A673 (cell line): Measurements from ENCODE around the gene KLRK1. TPM values are rescaled to one million over a fixed set of nuclear protein-coding genes. Genes with fewer than 3 reads are reported as not detected.
A peak's percentile ranks its signal among the peaks of the same experiment; 100 is the strongest.

ENCODE experiments used
- BruUV-seq: library from RNA; stranded (reverse); fragments of 400-500 nt; replicated peaks from 2 replicates; lab custom pipeline; 2021; lab: Mats Ljungman, UMichigan
- CTCF ChIA-PET: fragments of 300-600 bp; sonication (Branson Sonifier 250); formaldehyde crosslinking; loops from one replicate; lab custom pipeline; 2022; ENCODE audit warnings: antibody characterized with exemption; lab: Charles Lee
- POLR2A ChIA-PET: fragments of 300-600 bp; sonication (Branson Sonifier 250); formaldehyde crosslinking; loops from one replicate; lab custom pipeline; 2022; ENCODE audit warnings: antibody characterized with exemption; ENCODE audit not compliant: low non-redundant PET; lab: Charles Lee
- DNase-seq: peaks from one replicate; pipeline ENCODE4 v3.0.0-alpha.2; 2015; ENCODE audit warnings: low spot score
- H3K27ac ChIP-seq: fragments of 200-600 bp; sonication (generic); 2 replicates; pipeline ENCODE4 v1.5.1; 2016; ENCODE audit warnings: mixed run types, low read depth, mild to moderate bottlenecking, mixed read lengths, antibody characterized with exemption, low read length; ENCODE audit not compliant: poor library complexity, severe bottlenecking
- H3K27me3 ChIP-seq: fragments of 200-600 bp; sonication (generic); replicated peaks from 2 replicates; pipeline ENCODE4 v1.6.1; 2017; ENCODE audit warnings: mixed run types, low read depth, mild to moderate bottlenecking, mixed read lengths, antibody characterized with exemption, low read length; ENCODE audit not compliant: insufficient read depth, poor library complexity
- H3K36me3 ChIP-seq: fragments of 200-600 bp; sonication (generic); 2 replicates; pipeline ENCODE4 v1.6.1; 2016; ENCODE audit warnings: mixed run types, mild to moderate bottlenecking, mixed read lengths, antibody characterized with exemption, low read length; ENCODE audit not compliant: insufficient read depth, poor library complexity, severe bottlenecking
- H3K4me1 ChIP-seq: fragments of 200-600 bp; sonication (generic); 2 replicates; pipeline ENCODE4 v1.6.1; 2017; ENCODE audit warnings: mixed run types, mild to moderate bottlenecking, mixed read lengths, antibody characterized with exemption, low read length; ENCODE audit not compliant: insufficient read depth, poor library complexity, severe bottlenecking
- H3K4me3 ChIP-seq: fragments of 200-600 bp; sonication (generic); 2 replicates; pipeline ENCODE4 v1.5.1; 2016; ENCODE audit warnings: low read depth, mixed run types, mild to moderate bottlenecking, mixed read lengths, low read length; ENCODE audit not compliant: poor library complexity, severe bottlenecking
- H3K9me3 ChIP-seq: fragments of 200-600 bp; sonication (generic); 2 replicates; pipeline ENCODE4 v1.6.1; 2016; ENCODE audit warnings: mixed run types, low read depth, mild to moderate bottlenecking, mixed read lengths, antibody characterized with exemption, low read length; ENCODE audit not compliant: poor library complexity, severe bottlenecking
- CTCF ChIP-seq: fragments of 300-800, 200-600 bp; sonication (generic); conservative IDR thresholded peaks from 2 replicates; pipeline ENCODE4 v1.5.1; 2017; ENCODE audit warnings: low read depth, mild to moderate bottlenecking, antibody characterized with exemption, low read length, moderate library complexity, mixed read lengths
- EZH2 ChIP-seq: fragments of 200-600 bp; sonication (generic); IDR thresholded peaks from 2 replicates; pipeline ENCODE4 v1.6.1; 2017; ENCODE audit warnings: borderline replicate concordance, low read depth, mild to moderate bottlenecking, mixed read lengths, antibody characterized with exemption, low read length; ENCODE audit not compliant: poor library complexity, severe bottlenecking
- intact Hi-C: fragments of 100-400 bp; cut with micrococcal nuclease; formaldehyde crosslinking; loops from one replicate; pipeline ENCODE4 v1.10.0; 2022; ENCODE audit not compliant: unreplicated experiment
- total RNA-seq: library from RNA; stranded (reverse); gene quantifications from 2 replicates; pipeline ENCODE4 v1.2.3, GENCODE V29; 2021

The KLRK1 gene
- total RNA-seq, 1 experiment from 2014 or later: not detected

- TF ChIP-seq CTCF (no peak), EZH2 (no peak)
- H3K27ac ChIP-seq: peak overlapping the region; percentile 69
- H3K4me1 ChIP-seq: peaks cover 28% of the 10 kb centered on the region
- no peaks in the 10 kb centered on the region for H3K9me3 ChIP-seq
- ChIA-PET CTCF (no interaction called here), POLR2A (no interaction called here)
- peak overlapping the region; percentile 55 for H3K4me3 ChIP-seq
- BruUV-seq: no TSS peak
- no peaks in the 10 kb centered on the region for H3K36me3 ChIP-seq
- H3K27me3 ChIP-seq: no peaks in the 10 kb centered on the region
- intact Hi-C loops: no loop called here
- peak; percentile 48 for DNase-seq
Measured at GRCh38 chr12:10363914-10364814, 25.7 kb downstream of the KLRK1 start.

- Histone ChIP-seq H3K4me1 (peaks cover 28% of the 10 kb centered on the region), H3K36me3 (no peaks in the 10 kb centered on the region), H3K9me3 (no peaks in the 10 kb centered on the region), H3K27ac (peak overlapping the region; percentile 69), H3K4me3 (no peak overlapping the region), H3K27me3 (no peaks in the 10 kb centered on the region)
- DNase-seq: no peak
- intact Hi-C loops: no loop called here
- no TSS peak for BruUV-seq
- TF ChIP-seq EZH2: no peak
- TF ChIP-seq CTCF: no peak
- POLR2A ChIA-PET: no interaction called here
- CTCF ChIA-PET: no interaction called here
Measured at GRCh38 chr12:10363658-10363913, 26.3 kb downstream of the KLRK1 start.

- TF ChIP-seq CTCF: no peak
- no peak for TF ChIP-seq EZH2
- Histone ChIP-seq H3K27ac (no peak overlapping the region), H3K9me3 (no peaks in the 10 kb centered on the region), H3K4me3 (no peak overlapping the region), H3K4me1 (peaks cover 28% of the 10 kb centered on the region), H3K36me3 (no peaks in the 10 kb centered on the region), H3K27me3 (no peaks in the 10 kb centered on the region)
- CTCF ChIA-PET: no interaction called here
- POLR2A ChIA-PET: no interaction called here
- no TSS peak for BruUV-seq
- intact Hi-C loops: no loop called here
- no peak for DNase-seq
Measured at GRCh38 chr12:10362828-10363657, 26.8 kb downstream of the KLRK1 start.
